ENCODE data around the gene NPC1L1. TPM values are rescaled to one million over a fixed set of nuclear protein-coding genes. Genes with fewer than 3 reads are reported as not detected.

The NPC1L1 gene
- total and polyA plus RNA-seq, 10 of the 15 experiments (the other 5 are each of a cell fraction or from before 2014, with no cell fraction given), result 0.01 to 0.90 TPM; not detected in 8

GRCh38 chr7:44559485-44559884 is 18.4 kb upstream of the NPC1L1 start:
- ATAC-seq (no peak), DNase-seq (ENCODE audit: low read depth, low spot score) (no peak), FAIRE-seq (no peak)
- SMC1A ChIA-PET (ENCODE audit: uncharacterized antibody, unreplicated experiment), result no interaction called here
- no peak overlapping the region for H3K4me3 ChIP-seq
- TF ChIP-seq HCFC1 (IDR thresholded peaks at IDR 0.05; ENCODE audit: low read length) (no peak), YBX1 (IDR thresholded peaks at IDR 0.05) (no peak), FOXM1 (IDR thresholded peaks at IDR 0.05; ENCODE audit: low read depth, low read length) (no peak), HDAC2 (IDR thresholded peaks at IDR 0.05) (no peak), SMARCA5 (IDR thresholded peaks at IDR 0.05) (no peak), MEF2A (IDR thresholded peaks at IDR 0.05; ENCODE audit: insufficient read depth, low read depth, low read length) (no peak), BRCA1 (IDR thresholded peaks at IDR 0.05; ENCODE audit: low read depth, low read length) (no peak), TBL1XR1 (IDR thresholded peaks at IDR 0.05; ENCODE audit: low read depth, low read length) (no peak)
- TF ChIP-seq, protein P1, sequence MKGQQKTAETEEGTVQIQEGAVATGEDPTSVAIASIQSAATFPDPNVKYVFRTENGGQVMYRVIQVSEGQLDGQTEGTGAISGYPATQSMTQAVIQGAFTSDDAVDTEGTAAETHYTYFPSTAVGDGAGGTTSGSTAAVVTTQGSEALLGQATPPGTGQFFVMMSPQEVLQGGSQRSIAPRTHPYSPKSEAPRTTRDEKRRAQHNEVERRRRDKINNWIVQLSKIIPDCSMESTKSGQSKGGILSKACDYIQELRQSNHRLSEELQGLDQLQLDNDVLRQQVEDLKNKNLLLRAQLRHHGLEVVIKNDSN (IDR thresholded peaks at IDR 0.05; ENCODE audit: borderline replicate concordance, extremely low read length, insufficient read depth, low read depth, low read length), result no peak
- TF ChIP-seq, protein P2, sequence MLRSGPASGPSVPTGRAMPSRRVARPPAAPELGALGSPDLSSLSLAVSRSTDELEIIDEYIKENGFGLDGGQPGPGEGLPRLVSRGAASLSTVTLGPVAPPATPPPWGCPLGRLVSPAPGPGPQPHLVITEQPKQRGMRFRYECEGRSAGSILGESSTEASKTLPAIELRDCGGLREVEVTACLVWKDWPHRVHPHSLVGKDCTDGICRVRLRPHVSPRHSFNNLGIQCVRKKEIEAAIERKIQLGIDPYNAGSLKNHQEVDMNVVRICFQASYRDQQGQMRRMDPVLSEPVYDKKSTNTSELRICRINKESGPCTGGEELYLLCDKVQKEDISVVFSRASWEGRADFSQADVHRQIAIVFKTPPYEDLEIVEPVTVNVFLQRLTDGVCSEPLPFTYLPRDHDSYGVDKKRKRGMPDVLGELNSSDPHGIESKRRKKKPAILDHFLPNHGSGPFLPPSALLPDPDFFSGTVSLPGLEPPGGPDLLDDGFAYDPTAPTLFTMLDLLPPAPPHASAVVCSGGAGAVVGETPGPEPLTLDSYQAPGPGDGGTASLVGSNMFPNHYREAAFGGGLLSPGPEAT (IDR thresholded peaks at IDR 0.05; ENCODE audit: low read depth), result no peak
- 77% methylated on average over 4 of the region's 4 CpGs for WGBS (ENCODE audit: insufficient coverage, insufficient replicate concordance, low lambda C conversion rate, missing lambda C conversion rate)
- H4K20me1 ChIP-seq (ENCODE audit: control insufficient read depth, insufficient read depth), result peaks cover 2% of the 10 kb centered on the region; the same call in 1 of the 2 replicates
- no peaks in the 10 kb centered on the region for H3K79me2 ChIP-seq (ENCODE audit: control insufficient read depth, insufficient read depth, low read length)
- POLR2A ChIA-PET, result no interaction called here
- H3K9ac ChIP-seq (ENCODE audit: control insufficient read depth, insufficient read depth, low read length), result no peak overlapping the region
- no peaks in the 10 kb centered on the region for H3K27me3 ChIP-seq (replicated peaks in 1 of 2; ENCODE audit: control insufficient read depth in 2 of 2, insufficient read depth in 2 of 2, low read length in 1 of 2)
- in situ Hi-C loops (cut with MboI), result no loop called here
- CTCF ChIA-PET, result interaction anchor here (1.6 kb wide), 1 partner anchor 318 kb away, joined by 4 read pairs; no protein-coding TSS in a partner anchor
- no peaks in the 10 kb centered on the region for H3K9me3 ChIP-seq (replicated peaks; ENCODE audit: control insufficient read depth, insufficient read depth, low read length)
- no peak overlapping the region for H2AFZ ChIP-seq (ENCODE audit: control insufficient read depth, low read depth, low read length)
- H3K27ac ChIP-seq (ENCODE audit: control insufficient read depth, insufficient read depth), result no peak overlapping the region
- BruUV-seq (replicated peaks), result no TSS peak
- no peak overlapping the region for H3K4me2 ChIP-seq (ENCODE audit: control insufficient read depth, insufficient read depth)
- intact Hi-C loops (cut with micrococcal nuclease; ENCODE audit: unreplicated experiment), result no loop called here
- peaks cover 2 to 5% of the 10 kb centered on the region in 2 experiments; a peak in 3 of 4 replicates for H3K36me3 ChIP-seq (ENCODE audit: control insufficient read depth in 2 of 2, insufficient read depth in 2 of 2, low read length in 1 of 2)
- no peaks in the 10 kb centered on the region for H3K4me1 ChIP-seq (ENCODE audit: control insufficient read depth, insufficient read depth, low read length)
- RAD21 ChIA-PET (ENCODE audit: unreplicated experiment), result interaction anchor here (0.6 kb wide), 1 partner anchor 128 kb away, joined by 4 read pairs; no protein-coding TSS in a partner anchor
